Cerebellar cortex (tissue), 1 donor: ENCODE data around the gene ZNF675.
"Not testable (repeated sequence)": the region's sequence is repeated elsewhere in the genome, so short reads cannot be mapped to it uniquely, and the experiment has no call there.

ENCODE experiments used
- DNase-seq: peaks from one replicate; pipeline ENCODE4 v3.0.0-alpha.2; 2015; ENCODE audit warnings: low spot score

ZNF675 gene

DNA sequence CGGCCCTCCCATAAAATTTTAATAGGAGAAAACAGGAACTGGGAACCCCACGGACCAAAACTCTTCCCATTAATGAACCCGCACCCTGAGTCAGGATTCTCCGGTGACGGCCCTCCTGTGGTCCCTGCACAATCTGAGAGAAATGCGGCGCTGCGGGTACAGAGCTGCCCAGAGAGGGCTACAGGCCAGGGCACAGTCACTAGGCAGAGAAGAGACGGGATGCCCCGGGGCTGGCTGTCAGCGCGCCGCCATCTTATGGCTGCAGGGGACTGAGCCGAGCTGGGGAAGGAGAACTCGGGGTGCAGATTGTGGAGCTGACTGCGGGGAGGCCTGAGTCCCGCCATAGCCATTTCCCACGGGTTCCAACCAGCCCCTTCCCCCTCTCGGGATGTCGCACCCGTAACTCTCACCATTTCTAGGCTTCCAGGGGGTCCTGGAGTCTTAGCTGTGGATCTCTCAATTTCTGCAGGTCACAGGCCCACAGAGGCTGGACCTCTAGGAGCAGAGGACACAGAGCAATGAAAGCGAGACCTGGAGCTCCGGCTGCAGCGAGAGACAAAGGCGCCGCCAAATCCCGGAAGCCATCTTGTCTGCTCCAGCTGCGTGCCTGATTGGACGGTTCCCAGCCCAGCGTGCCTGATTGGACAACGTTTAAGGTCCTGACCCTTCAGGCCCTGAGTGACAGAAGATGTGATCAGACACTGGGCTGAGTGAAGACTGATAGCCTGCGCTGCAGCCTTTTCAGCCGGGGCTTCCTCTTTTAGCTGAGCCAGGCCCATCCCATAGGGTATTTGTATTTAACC, at the start of gene ZNF675:
TSS of gene ZNF675 (minus strand) at position 592 of the 803 bp plus-strand sequence. CDS start at position 413, 179 bp downstream.
- DNase-seq: peak; percentile 98

DNA sequence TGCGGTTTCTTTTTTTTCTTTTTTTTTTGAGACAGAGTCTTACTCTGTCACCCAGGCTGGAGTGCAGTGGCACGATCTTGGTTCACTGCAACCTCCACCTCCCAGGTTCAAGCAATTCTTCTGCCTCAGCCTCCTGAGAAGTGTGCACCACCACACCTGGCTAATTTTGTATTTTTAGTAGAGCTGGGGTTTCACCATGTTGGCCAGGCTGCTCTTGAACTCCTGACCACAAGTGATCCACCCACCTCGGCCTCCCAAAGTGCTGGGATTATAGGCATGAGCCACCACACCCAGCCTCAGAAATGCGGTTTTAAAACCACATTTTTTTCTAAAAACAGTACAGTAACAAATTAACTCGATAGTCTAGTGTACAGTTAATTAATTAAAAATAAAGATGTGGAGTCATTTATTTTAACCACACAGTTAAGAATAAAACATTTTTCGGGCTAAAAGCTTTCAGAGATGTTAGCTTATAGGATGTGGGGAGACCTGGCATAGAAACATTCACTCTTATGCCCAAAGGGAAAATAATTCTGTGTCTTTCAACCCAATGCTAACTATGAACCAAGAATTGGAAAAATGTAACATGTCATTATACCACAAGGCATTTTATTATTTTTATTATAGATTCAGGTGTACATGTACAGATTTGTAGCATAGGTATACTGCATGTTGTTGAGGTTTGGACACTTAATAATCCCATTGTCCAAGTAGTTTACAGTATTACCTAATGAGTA, 43.9 kb upstream of the ZNF675 start:
- not testable (repeated sequence) for DNase-seq

DNA sequence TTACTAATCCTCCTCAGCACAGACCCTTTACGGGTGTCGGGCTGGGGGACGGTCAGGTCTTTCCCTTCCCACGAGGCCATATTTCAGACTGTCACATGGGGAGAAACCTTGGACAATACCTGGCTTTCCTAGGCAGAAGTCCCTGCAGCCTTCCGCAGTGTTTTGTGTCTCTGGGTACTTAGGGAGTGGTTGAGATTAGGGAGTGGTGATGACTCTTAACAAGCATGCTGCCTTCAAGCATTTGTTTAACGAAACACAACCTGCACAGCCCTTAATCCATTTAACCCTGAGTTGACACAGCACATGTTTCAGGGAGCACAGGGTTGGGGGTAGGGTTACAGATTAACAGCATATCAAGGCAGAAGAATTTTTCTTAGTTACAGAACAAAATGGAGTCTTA, 37.1 kb upstream of the ZNF675 start:
- not testable (repeated sequence) for DNase-seq

DNA sequence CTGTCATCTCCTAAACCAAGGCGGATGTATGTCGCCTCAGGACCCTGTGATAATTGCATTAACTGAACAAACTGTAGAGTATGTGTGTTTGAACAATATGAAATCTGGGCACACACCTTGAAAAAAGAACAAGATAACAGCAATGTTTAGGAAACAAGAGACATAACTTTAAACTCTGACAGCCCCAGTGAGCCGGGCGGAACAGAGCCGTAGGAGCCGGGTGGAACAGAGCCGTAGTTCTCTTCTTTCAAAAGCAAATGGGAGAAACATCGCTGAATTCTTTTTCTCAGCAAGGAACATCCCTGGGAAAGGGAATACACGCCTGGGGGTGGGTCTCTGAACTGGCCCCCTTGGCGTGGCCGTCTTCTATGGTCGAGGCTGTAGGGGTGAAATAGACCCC, 31.8 kb upstream of the ZNF675 start:
- DNase-seq: no peak

DNA sequence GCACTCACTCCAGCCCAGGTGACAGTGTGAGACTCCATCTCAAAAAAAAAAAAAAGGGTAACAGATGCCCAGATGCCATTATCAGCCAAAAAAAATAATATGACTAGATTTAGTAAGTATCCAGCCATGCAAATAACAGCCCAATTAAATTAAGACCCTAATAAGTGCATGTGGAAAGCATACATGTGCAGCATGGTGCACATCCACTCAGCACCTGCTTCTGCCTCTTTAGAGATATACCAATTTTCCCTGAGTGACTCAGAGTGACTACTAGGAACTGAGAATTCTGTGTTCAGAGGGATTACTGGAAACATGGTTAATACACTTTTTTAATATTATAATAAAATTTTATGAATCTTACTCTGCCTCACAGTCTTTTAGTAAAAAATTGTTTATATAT, 29.8 kb upstream of the ZNF675 start:
- no peak for DNase-seq

DNA sequence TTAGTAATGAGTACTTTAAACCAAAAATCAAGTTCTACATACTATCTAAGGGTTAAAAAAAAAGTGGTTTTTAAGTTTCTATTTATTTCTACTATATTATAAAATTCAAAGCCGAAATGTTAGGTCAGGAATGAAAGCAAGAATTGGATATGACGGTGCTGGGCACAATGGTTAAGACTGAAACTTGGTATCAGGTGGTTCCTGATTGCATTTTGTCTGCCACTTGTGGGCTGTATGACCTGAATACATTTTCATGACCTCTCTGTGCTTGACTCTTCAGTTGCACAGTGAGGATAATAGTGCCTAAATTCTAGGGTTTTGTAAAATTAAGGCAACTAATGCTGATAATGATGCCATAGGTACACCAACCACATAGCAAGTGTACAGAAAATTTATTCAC, 22.3 kb upstream of the ZNF675 start:
- no peak for DNase-seq

DNA sequence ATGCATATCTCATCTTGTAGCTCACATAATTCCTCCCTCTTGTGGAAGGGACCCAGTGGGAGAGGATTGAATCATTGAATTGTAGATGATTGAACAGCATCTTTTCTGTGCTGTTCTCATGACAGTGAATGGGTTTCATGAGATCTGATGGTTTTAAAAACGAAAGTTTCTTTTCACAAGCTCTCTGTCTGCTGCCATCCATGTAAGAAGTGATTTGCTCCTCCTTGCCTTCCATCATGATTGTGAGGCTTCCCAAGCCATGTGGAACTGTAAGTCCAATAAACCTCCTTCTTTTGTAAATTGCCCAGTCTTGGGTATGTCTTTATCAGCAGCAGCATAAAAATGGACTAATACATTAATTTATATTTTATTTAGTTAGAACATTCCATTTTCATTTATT, 19.6 kb upstream of the ZNF675 start:
- no peak for DNase-seq

DNA sequence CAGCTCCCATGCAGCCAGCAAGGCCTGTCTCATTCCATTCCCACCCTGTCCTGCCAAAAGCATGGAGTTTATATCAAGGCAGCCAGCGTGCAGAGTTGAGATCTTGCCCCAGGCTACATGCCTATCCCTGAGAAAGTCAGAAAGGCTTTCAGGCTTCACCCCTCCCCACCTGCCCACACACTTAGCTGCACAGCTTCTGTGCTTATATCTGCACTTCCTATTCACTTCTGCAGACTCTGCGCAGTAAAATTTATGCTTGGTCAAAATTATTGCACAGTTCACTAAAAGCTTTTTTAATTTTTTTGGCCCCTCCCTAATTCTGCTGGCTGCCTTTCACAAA, 12.5 kb upstream of the ZNF675 start:
- no peak for DNase-seq

DNA sequence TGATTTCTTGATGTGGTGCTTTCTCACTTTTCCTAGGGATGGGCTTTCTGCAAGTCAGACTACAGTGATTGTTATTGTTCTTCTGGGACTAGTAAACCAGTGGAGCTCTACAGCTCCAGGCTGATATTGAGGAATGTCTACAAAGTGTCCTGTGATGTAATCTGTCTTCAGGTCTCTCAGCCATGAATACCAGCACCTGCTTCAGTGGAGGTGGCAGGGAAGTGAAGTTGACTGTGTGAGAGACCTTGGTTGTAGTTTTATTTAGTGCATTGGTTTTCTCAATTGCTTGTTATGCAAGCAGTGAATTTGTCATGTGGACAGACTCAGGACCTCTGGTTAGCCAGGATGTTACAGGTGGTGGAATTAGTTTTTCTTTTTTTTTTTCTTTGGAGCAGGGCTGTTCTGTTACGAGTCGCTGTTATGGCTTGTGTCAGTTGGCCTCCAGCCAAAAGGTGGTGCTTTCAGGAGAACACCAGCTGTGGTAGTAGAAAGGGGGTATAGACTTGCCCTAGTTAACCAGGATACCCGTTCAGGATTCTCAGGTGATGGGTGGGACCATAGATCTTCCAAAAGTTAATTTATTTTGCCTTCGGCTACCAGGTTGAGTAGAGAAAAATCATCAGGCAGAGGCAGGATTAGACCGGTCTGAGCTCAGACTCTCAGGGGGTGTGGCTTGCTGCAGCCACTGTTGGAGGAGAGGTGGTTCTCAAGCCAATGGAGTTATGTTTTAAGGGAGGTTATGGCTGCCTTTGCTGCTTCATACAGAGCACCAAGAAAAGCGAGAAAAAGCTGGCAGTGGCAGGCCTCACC, 11.9 kb upstream of the ZNF675 start:
- DNase-seq: no peak

DNA sequence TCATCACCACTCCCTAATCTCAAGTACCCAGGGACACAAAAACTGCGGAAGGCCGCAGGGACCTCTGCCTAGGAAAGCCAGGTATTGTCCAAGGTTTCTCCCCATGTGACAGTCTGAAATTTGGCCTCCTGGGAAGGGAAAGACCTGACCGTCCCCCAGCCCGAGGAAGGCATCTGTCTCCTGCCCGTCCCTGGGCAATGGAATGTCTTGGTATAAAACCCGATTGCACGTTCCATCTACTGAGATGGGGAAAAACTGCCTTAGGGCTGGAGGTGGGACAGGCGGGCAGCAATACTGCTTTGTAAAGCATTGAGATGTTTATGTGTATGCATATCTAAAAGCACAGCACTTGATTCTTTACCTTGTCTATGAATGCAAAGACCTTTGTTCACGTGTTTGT, 5.9 kb upstream of the ZNF675 start:
- not testable (repeated sequence) for DNase-seq

DNA sequence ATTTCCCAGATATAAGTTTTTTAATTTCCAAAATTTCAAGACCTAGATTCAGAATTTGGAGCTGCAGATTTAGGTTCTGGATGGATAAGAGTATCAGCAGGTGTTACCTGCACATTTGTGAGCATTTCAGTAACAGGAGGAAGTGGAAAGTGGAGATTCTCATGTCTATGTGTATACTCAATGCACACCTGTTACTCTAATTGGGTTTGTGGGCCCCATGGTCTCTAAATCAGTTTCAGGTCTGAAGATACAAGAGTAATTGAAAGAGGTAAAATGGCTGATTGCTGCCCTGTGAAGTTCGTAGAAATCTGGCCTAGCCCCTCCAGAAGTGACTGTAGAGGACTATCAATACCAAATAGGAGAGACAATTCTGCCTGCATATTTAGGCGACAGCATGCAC, 13.9 kb downstream of the ZNF675 start:
- no peak for DNase-seq

DNA sequence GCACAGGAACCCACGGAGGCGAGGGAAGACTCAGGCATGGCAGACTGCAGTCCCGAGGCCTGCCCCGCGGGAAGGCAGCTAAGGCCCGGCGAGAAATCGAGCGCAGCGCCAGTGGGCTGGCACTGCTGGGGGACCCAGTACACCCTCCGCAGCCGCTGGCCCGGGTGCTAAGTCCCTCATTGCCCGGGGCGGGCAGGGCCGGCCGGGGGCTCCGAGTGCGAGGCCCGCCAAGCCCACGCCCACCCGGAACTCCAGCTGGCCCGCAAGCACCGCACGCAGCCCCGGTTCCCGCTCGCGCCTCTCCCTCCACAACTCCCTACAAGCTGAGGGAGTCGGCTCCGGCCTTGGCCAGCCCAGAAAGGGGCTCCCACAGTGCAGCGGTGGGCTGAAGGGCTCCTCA, 18.4 kb downstream of the ZNF675 start:
- DNase-seq: not testable (repeated sequence)

DNA sequence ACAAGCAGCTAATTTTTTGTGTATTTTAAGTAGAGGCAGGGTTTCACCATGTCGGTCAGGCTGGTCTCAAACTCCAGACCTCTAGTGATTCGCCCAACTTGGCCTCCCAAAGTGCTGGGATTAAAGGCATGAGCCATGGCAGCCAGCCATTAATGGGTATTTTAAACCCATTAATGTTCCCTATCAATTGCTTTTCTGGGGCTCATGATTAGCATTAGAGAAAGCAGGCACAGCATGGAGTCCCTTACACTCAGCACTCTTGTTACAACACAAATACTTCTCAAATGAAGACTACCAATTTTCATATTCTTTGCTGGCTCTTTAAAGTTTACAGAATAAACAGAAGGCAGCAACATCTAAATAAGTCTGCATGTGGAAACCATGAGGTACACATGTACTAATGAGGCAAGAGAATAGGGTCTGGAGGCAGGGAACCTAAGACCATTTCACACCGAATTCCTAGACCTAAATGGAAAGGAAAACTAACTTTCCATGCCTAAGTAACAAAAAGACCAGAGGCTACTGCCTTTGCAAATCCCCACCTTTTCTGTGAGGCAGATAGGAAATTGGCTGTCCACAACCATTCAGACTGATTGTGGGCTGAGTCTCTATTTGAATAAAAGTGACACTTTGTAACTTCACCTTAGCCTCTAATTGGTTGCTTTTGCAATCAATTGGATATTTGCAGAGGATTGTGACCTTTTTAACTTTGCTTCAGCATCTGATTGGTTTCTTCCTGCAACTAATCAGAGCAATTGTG, 21.2 kb downstream of the ZNF675 start:
- no peak for DNase-seq

DNA sequence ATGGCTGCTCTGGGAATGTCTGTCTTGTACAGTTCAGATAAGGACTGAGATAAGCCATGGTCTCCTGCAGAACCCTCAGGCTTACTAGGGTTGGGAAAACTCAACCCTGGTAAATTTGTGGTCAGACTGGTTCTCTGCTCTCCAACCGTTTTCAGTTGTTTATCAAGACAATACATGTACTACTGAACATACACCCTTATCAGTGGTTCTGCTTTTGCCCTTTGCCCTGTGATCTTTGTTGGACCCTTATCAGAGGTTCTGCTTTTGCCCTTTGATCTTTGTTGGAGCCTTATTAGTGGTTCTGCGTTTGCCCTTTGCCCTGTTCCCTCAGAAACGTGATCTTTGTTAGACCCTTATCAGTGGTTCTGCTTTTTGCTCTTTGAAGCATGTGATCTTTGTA, 37.2 kb downstream of the ZNF675 start:
- not testable (repeated sequence) for DNase-seq
